ENCODE results near the gene MGMT. TPM values are rescaled to one million over a fixed set of nuclear protein-coding genes. Genes with fewer than 3 reads are reported as not detected.

Gene MGMT
- total and polyA plus RNA-seq, 9 of the 15 experiments (the other 6 are each of a cell fraction or from before 2014, with no cell fraction given), result 0.03 to 0.29 (median 0.11) TPM; not detected in 4

GRCh38 chr10:129648856-129649255 is 181.8 kb downstream of the MGMT start:
- BruUV-seq (replicated peaks), result no TSS peak
- intact Hi-C loops (cut with micrococcal nuclease), result no loop called here
- H3K4me3 ChIP-seq, result no peak overlapping the region
- DNase-seq (ENCODE audit: extremely low read depth in 1 of 4, low spot score in 3 of 4), result no peak
- no peak overlapping the region for H2AFZ ChIP-seq (ENCODE audit: low read depth, low read length)
- in situ Hi-C loops (cut with MboI), result no loop called here
- H3K9me1 ChIP-seq (ENCODE audit: control insufficient read depth, insufficient read depth, low read length), result no peaks in the 10 kb centered on the region
- H4K20me1 ChIP-seq (replicated peaks; ENCODE audit: control insufficient read depth, insufficient read depth, low read length), result no peaks in the 10 kb centered on the region
- no peak for TF ChIP-seq PHTF2 (CRISPR knock-in tag; IDR thresholded peaks at IDR 0.05)
- no peak for TF ChIP-seq BCOR (IDR thresholded peaks at IDR 0.05)
- no peak for TF ChIP-seq ZNF764 (CRISPR knock-in tag; IDR thresholded peaks at IDR 0.05; ENCODE audit: low read depth)
- TF ChIP-seq MLX (CRISPR knock-in tag; conservative IDR thresholded peaks at IDR 0.05), result no peak
- TF ChIP-seq SP1 (CRISPR knock-in tag; IDR thresholded peaks at IDR 0.05), result no peak
- TF ChIP-seq IRF1 (CRISPR knock-in tag; IDR thresholded peaks at IDR 0.05; ENCODE audit: borderline replicate concordance), result no peak
- no peak for TF ChIP-seq ZBTB33 (CRISPR knock-in tag; IDR thresholded peaks at IDR 0.05)
- TF ChIP-seq U2AF2 (optimal IDR thresholded peaks at IDR 0.05; ENCODE audit: low read depth, low read length), result no peak
- no peak for TF ChIP-seq SREBF1 (IDR thresholded peaks at IDR 0.05; ENCODE audit: borderline replicate concordance, low read depth, low read length)
- TF ChIP-seq STAT6 (CRISPR knock-in tag; IDR thresholded peaks at IDR 0.05), result no peak
- no peak for TF ChIP-seq DPF2 (IDR thresholded peaks at IDR 0.05)
- TF ChIP-seq ZNF436 (CRISPR knock-in tag; IDR thresholded peaks at IDR 0.05), result no peak
- H3K79me2 ChIP-seq (ENCODE audit: control insufficient read depth, insufficient read depth, low read length), result no peaks in the 10 kb centered on the region
- no peak overlapping the region for H3K9ac ChIP-seq (ENCODE audit: insufficient read depth in 1 of 2, low read depth in 2 of 2, low read length in 2 of 2)
- no peak for ATAC-seq
- ChIA-PET POLR2A (interaction anchor here (0.7 kb wide), 1 partner anchor 1055 kb away, joined by 3 read pairs; no protein-coding TSS in a partner anchor), CTCF (ENCODE audit: low intra/inter-chr PET ratio) (no interaction called here)
- no peaks in the 10 kb centered on the region for H3K4me1 ChIP-seq (replicated peaks in 1 of 2; ENCODE audit: control insufficient read depth in 2 of 2, insufficient read depth in 2 of 2, low read length in 2 of 2)
- peaks cover 0 to 46% of the 10 kb centered on the region in 2 experiments; a peak in 2 of 5 replicates for H3K27me3 ChIP-seq (ENCODE audit: control insufficient read depth in 2 of 2, insufficient read depth in 2 of 2, low read length in 2 of 2)
- H3K9me3 ChIP-seq (replicated peaks; ENCODE audit: control insufficient read depth, insufficient read depth, low read depth, low read length), result no peaks in the 10 kb centered on the region
- no peaks in the 10 kb centered on the region for H3K36me3 ChIP-seq (ENCODE audit: control insufficient read depth, insufficient read depth, low read length)
- H3K4me2 ChIP-seq (ENCODE audit: insufficient read depth, low read length), result no peak overlapping the region
- H3K27ac ChIP-seq (ENCODE audit: extremely low read depth, low read depth, low read length), result no peak overlapping the region
- WGBS (ENCODE audit: insufficient coverage, low coverage, missing lambda C conversion rate), result 0% methylated on average over 6 of the region's 6 CpGs
- FAIRE-seq, result no peak

Data from K562 (cell line).